ENCODE results near the gene LRIG1.

GRCh38 chr3:66370179-66370578 is 130.6 kb downstream of the LRIG1 start:
- TF ChIP-seq CTCF (conservative IDR thresholded peaks at IDR 0.05 in 1 of 2, IDR thresholded peaks at IDR 0.05 in 1 of 2; ENCODE audit: low read depth in 1 of 2, low read length in 2 of 2) (no peak), EZH2 (IDR thresholded peaks at IDR 0.05; ENCODE audit: low read length, missing control alignments) (no peak)
